HCT116 (cell line): Measurements from ENCODE around the gene LSAMP. TPM values are rescaled to one million over a fixed set of nuclear protein-coding genes. Genes with fewer than 3 reads are reported as not detected.

Experiments
- ATAC-seq: fragments of 200-7000 bp; cut with Tn5 transposase; 2 replicates; pipeline ENCODE4 v1.9.1; 2020; ENCODE audit warnings: mild to moderate bottlenecking, moderate library complexity
- BruUV-seq: library from RNA; stranded (reverse); fragments of 400-500 nt; replicated peaks from 2 replicates; lab custom pipeline; 2021; lab: Mats Ljungman, UMichigan
- CTCF ChIA-PET: fragments of 300-600 bp; sonication (Branson Sonifier 250); formaldehyde crosslinking; loops from one replicate; lab custom pipeline; 2021; ENCODE audit warnings: antibody characterized with exemption; lab: Charles Lee
- POLR2A ChIA-PET: fragments of 300-600, 350-600 bp; sonication (Branson Sonifier 250); formaldehyde crosslinking; loops from one replicate; lab custom pipeline; 2021; ENCODE audit warnings: antibody characterized with exemption; lab: Charles Lee
- RAD21 ChIA-PET, 2 experiments: fragments of 300-600 bp; sonication (Branson Sonifier 250); formaldehyde crosslinking; loops; one replicate each; lab custom pipeline; 2023; ENCODE audit warnings: low total read pairs in 2 of 2; ENCODE audit not compliant: uncharacterized antibody in 2 of 2, unreplicated experiment in 2 of 2, low non-redundant PET in 1 of 2; lab: Charles Lee
- DNase-seq: peaks from one replicate; pipeline ENCODE4 v3.0.0-alpha.2; 2010; ENCODE audit warnings: low read depth, low spot score
- H2AFZ ChIP-seq: fragments of 200-600 bp; shearing (Covaris generic), sonication (generic); 2 replicates; pipeline ENCODE4 v1.6.1; 2017; ENCODE audit warnings: low read depth, mixed run types, mixed read lengths, antibody characterized with exemption, low read length; ENCODE audit not compliant: poor library complexity, severe bottlenecking
- H3K27ac ChIP-seq: 2 replicates; pipeline ENCODE4 v1.5.1; 2012; ENCODE audit warnings: low read depth, low read length
- H3K27me3 ChIP-seq: fragments of 200-600 bp; sonication (generic); 2 replicates; pipeline ENCODE4 v1.6.1; 2016; ENCODE audit warnings: mixed run types, low read length, mixed read lengths; ENCODE audit not compliant: insufficient read depth
- H3K36me3 ChIP-seq, 2 experiments: fragments of 200-500 bp in 1 of 2; fragments of 200-600 bp in 1 of 2; sonication (Bioruptor generic) in 1 of 2; sonication (generic) in 1 of 2; 2 replicates each; pipeline versions ENCODE4 v1.5.1 to v1.6.1; 2014 to 2016; ENCODE audit warnings: low read length in 2 of 2, inconsistent platforms in 1 of 2, mixed read lengths in 1 of 2, mixed run types in 1 of 2; ENCODE audit not compliant: insufficient read depth in 2 of 2, control insufficient read depth in 1 of 2
- H3K4me1 ChIP-seq, 2 experiments: fragments of 200-600 bp in 1 of 2; sonication (generic) in 1 of 2; 2 replicates each; pipeline versions ENCODE4 v1.5.1 to v1.6.1; 2012 to 2017; ENCODE audit warnings: low read length in 2 of 2, inconsistent platforms in 1 of 2, mild to moderate bottlenecking in 1 of 2, mixed read lengths in 1 of 2, mixed run types in 1 of 2, moderate library complexity in 1 of 2; ENCODE audit not compliant: insufficient read depth in 2 of 2, control insufficient read depth in 1 of 2
- H3K4me2 ChIP-seq: fragments of 200-600 bp; sonication (generic); 2 replicates; pipeline ENCODE4 v1.6.1; 2017; ENCODE audit warnings: mixed run types, low read length, mixed read lengths
- H3K4me3 ChIP-seq, 2 experiments: fragments of 200-600 bp in 1 of 2; sonication (generic) in 1 of 2; replicated peaks in 1 of 2; 2 replicates each; pipeline ENCODE4 v1.5.1; 2011 to 2016; ENCODE audit warnings: low read length in 2 of 2, control low read depth in 1 of 2, low read depth in 1 of 2, mild to moderate bottlenecking in 1 of 2, mixed read lengths in 1 of 2, mixed run types in 1 of 2
- H3K79me2 ChIP-seq: fragments of 200-600 bp; sonication (generic); 2 replicates; pipeline ENCODE4 v1.6.1; 2017; ENCODE audit warnings: mild to moderate bottlenecking, mixed run types, low read length, moderate library complexity, mixed read lengths; ENCODE audit not compliant: insufficient read depth
- H3K9ac ChIP-seq: fragments of 200-600 bp; sonication (generic); 2 replicates; pipeline ENCODE4 v1.6.1; 2016; ENCODE audit warnings: low read length, mixed read lengths
- H3K9me2 ChIP-seq: fragments of 200-600 bp; sonication (generic), shearing (Covaris generic); 2 replicates; pipeline ENCODE4 v1.6.1; 2017; ENCODE audit warnings: mixed run types, mild to moderate bottlenecking, moderate library complexity; ENCODE audit not compliant: insufficient read depth
- H3K9me3 ChIP-seq, 2 experiments: fragments of 200-500 bp in 1 of 2; fragments of 200-600 bp in 1 of 2; sonication (Bioruptor generic) in 1 of 2; sonication (generic) in 1 of 2; 2 replicates each; pipeline ENCODE4 v1.6.1; 2014 to 2017; ENCODE audit warnings: low read length in 2 of 2, mixed read lengths in 2 of 2, inconsistent platforms in 1 of 2, low read depth in 1 of 2, mild to moderate bottlenecking in 1 of 2, mixed run types in 1 of 2, moderate library complexity in 1 of 2; ENCODE audit not compliant: control insufficient read depth in 1 of 2, insufficient read depth in 1 of 2
- H4K20me1 ChIP-seq: fragments of 200-600 bp; sonication (generic), shearing (Covaris generic); 2 replicates; pipeline ENCODE4 v1.6.1; 2017; ENCODE audit warnings: mixed run types, mild to moderate bottlenecking, moderate library complexity; ENCODE audit not compliant: insufficient read depth
- ATF3 ChIP-seq: IDR thresholded peaks from 2 replicates; pipeline ENCODE4 v1.6.1; 2012
- CBX3 ChIP-seq: IDR thresholded peaks from 2 replicates; pipeline ENCODE4 v1.6.1; 2012; ENCODE audit warnings: low read depth
- CTCF ChIP-seq, 3 experiments: fragments of 200-600 bp in 1 of 3; sonication (generic) in 1 of 3; IDR thresholded peaks in 2 of 3; conservative IDR thresholded peaks in 1 of 3; 2 replicates each; pipeline ENCODE4 v1.5.1; 2012 to 2017; ENCODE audit warnings: low read depth in 2 of 3, low read length in 2 of 3, antibody characterized with exemption in 1 of 3, borderline replicate concordance in 1 of 3, control low read depth in 1 of 3, mild to moderate bottlenecking in 1 of 3, mixed read lengths in 1 of 3, mixed run types in 1 of 3, moderate library complexity in 1 of 3; ENCODE audit not compliant: insufficient read depth in 1 of 3
- EGR1 ChIP-seq: IDR thresholded peaks from 2 replicates; pipeline ENCODE4 v1.6.1; 2012; ENCODE audit warnings: low read depth
- ELF1 ChIP-seq: IDR thresholded peaks from 2 replicates; pipeline ENCODE4 v1.6.1; 2012; ENCODE audit warnings: low read depth, borderline replicate concordance
- RAD21 ChIP-seq: IDR thresholded peaks from 2 replicates; pipeline ENCODE4 v1.6.1; 2012; ENCODE audit warnings: low read depth, mild to moderate bottlenecking
- SP1 ChIP-seq: IDR thresholded peaks from 2 replicates; pipeline ENCODE4 v1.6.1; 2012; ENCODE audit warnings: low read depth
- YY1 ChIP-seq: IDR thresholded peaks from 2 replicates; pipeline ENCODE4 v1.6.1; 2011; ENCODE audit warnings: low read length, low read depth, moderate library complexity, mild to moderate bottlenecking; ENCODE audit not compliant: insufficient replicate concordance; ENCODE audit errors: extremely low read depth
- ZFX ChIP-seq: fragments of 450-650 bp; IDR thresholded peaks from 2 replicates; pipeline ENCODE4 v1.6.1; 2017
- intact Hi-C: fragments of 100-400 bp; cut with micrococcal nuclease; formaldehyde crosslinking; loops from 2 replicates; pipeline ENCODE4 v1.10.0; 2022
- total RNA-seq: library from RNA; stranded (reverse); gene quantifications from one replicate; pipeline ENCODE4 v1.2.1, GENCODE V29; 2021; ENCODE audit not compliant: unreplicated experiment

LSAMP gene
- total RNA-seq, 1 experiment from 2014 or later = 0.25 TPM

DNA sequence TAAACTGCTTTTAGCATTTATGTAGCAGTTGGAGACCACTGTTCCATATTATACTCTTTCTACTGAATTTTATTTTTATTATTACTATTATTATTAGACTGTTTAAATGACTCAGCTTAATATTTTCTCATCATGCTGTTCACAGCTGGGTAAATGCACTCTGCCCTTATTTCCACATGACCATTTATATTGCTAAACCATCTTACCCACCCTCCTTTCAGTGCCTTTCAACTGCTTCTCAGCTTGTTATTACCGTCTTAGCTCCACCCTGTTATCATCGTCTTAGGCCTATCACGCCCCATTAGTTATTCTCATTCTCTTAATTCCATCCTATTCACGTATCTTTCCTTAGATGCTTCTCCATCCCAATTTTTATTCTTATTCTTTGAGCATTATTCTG lies 609.3 kb downstream of the LSAMP start:
- Histone ChIP-seq H3K9ac (no peak overlapping the region), H3K36me3 (no peaks in the 10 kb centered on the region), H3K4me1 (no peaks in the 10 kb centered on the region), H3K4me2 (no peak overlapping the region), H3K9me3 (no peaks in the 10 kb centered on the region), H3K79me2 (no peaks in the 10 kb centered on the region), H3K27me3 (no peaks in the 10 kb centered on the region), H3K9me2 (no peaks in the 10 kb centered on the region), H2AFZ (no peak overlapping the region), H3K4me3 (no peak overlapping the region), H3K27ac (no peak overlapping the region), H4K20me1 (no peaks in the 10 kb centered on the region)
- ATAC-seq = no peak
- ChIA-PET RAD21 (no interaction called here), CTCF (interaction anchor here (1.0 to 1.5 kb wide), 4 partner anchors 10 to 86 kb away, joined by 3 to 5 read pairs (median 4); no protein-coding TSS in a partner anchor), POLR2A (no interaction called here)
- DNase-seq = no peak
- intact Hi-C loops = loop anchor here (10.0 kb wide), 1 partner anchor 919 kb away; no protein-coding TSS in a partner anchor
- no peak for TF ChIP-seq EGR1
- no peak for TF ChIP-seq SP1
- no peak for TF ChIP-seq YY1
- TF ChIP-seq ATF3 = no peak
- TF ChIP-seq RAD21 = no peak
- no peak for TF ChIP-seq ZFX
- TF ChIP-seq ELF1 = no peak
- no peak for TF ChIP-seq CBX3
- TF ChIP-seq CTCF (IDR thresholded peaks at IDR 0.05 in 2 of 3, conservative IDR thresholded peaks at IDR 0.05 in 1 of 3; ENCODE audit: borderline replicate concordance in 1 of 3, insufficient read depth in 1 of 3, low read depth in 2 of 3, low read length in 2 of 3) = no peak
- no TSS peak for BruUV-seq
